WTC11 (cell line): ENCODE data around the gene CCDC80. TPM values are rescaled to one million over a fixed set of nuclear protein-coding genes. Genes with fewer than 3 reads are reported as not detected.

Source experiments
- ATAC-seq: fragments of 200-7000 bp; cut with Tn5 transposase; 2 replicates; pipeline ENCODE4 v1.10.0; 2021; ENCODE audit warnings: mild to moderate bottlenecking, moderate library complexity
- CTCF ChIA-PET: fragments of 300-600 bp; sonication (Branson Sonifier 250); formaldehyde crosslinking; loops from one replicate; lab custom pipeline; 2021; ENCODE audit warnings: antibody characterized with exemption; lab: Charles Lee
- POLR2A ChIA-PET: fragments of 350-600 bp; sonication (Branson Sonifier 250); formaldehyde crosslinking; loops from one replicate; lab custom pipeline; 2021; ENCODE audit warnings: antibody characterized with exemption; lab: Charles Lee
- DNase-seq: peaks from one replicate; pipeline ENCODE4 v3.0.0; 2021; ENCODE audit warnings: low spot score
- H3K27ac Mint-ChIP-seq: 2 replicates; pipeline ENCODE4 v1.8.0; 2021; ENCODE audit warnings: mixed read lengths
- H3K27me3 Mint-ChIP-seq: 2 replicates; pipeline ENCODE4 v1.8.0; 2021; ENCODE audit warnings: low read depth, mild to moderate bottlenecking, moderate library complexity, mixed read lengths
- H3K36me3 Mint-ChIP-seq: 2 replicates; pipeline ENCODE4 v1.8.0; 2021; ENCODE audit warnings: mixed read lengths
- H3K4me1 Mint-ChIP-seq: 2 replicates; pipeline ENCODE4 v1.8.0; 2022; ENCODE audit warnings: mixed read lengths
- H3K4me3 Mint-ChIP-seq: 2 replicates; pipeline ENCODE4 v1.8.0; 2021; ENCODE audit warnings: mild to moderate bottlenecking, moderate library complexity, mixed read lengths
- H3K9me3 Mint-ChIP-seq: 2 replicates; pipeline ENCODE4 v1.8.0; 2021; ENCODE audit warnings: mixed read lengths
- AFF4 ChIP-seq: sonication (generic); formaldehyde crosslinking; IDR thresholded peaks from 2 replicates; pipeline ENCODE4 v1.8.1; 2023; ENCODE audit warnings: mild to moderate bottlenecking, missing genetic modification reagents, borderline replicate concordance
- AR ChIP-seq: fragments of 250-450 bp; sonication (Bioruptor Pico); IDR thresholded peaks from 2 replicates; pipeline ENCODE4 v1.9.0; 2021; ENCODE audit warnings: mild to moderate bottlenecking
- CTCF ChIP-seq: fragments of 200-600 bp; IDR thresholded peaks from 2 replicates; pipeline ENCODE4 v1.8.0; 2022; ENCODE audit warnings: antibody characterized with exemption
- JAZF1 ChIP-seq: fragments of 250-450 bp; sonication (Bioruptor Pico); IDR thresholded peaks from 2 replicates; pipeline ENCODE4 v1.9.0; 2021; ENCODE audit warnings: moderate library complexity, mild to moderate bottlenecking, inconsistent platforms
- NFYB ChIP-seq: sonication (generic); formaldehyde crosslinking; conservative IDR thresholded peaks from 2 replicates; pipeline ENCODE4 v1.8.0; 2022; ENCODE audit warnings: low read depth, missing genetic modification reagents
- NR2C2 ChIP-seq: sonication (generic); formaldehyde crosslinking; IDR thresholded peaks from 2 replicates; pipeline ENCODE4 v1.8.0; 2022; ENCODE audit warnings: mild to moderate bottlenecking, missing genetic modification reagents
- PREB ChIP-seq: sonication (generic); formaldehyde crosslinking; IDR thresholded peaks from 2 replicates; pipeline ENCODE4 v1.8.1; 2022; ENCODE audit warnings: mild to moderate bottlenecking, missing genetic modification reagents, moderate library complexity, borderline replicate concordance
- SMAD4 ChIP-seq: sonication (generic); formaldehyde crosslinking; IDR thresholded peaks from 2 replicates; pipeline ENCODE4 v1.8.0; 2022; ENCODE audit warnings: mild to moderate bottlenecking, missing genetic modification reagents
- TP53 ChIP-seq: sonication (generic); formaldehyde crosslinking; IDR thresholded peaks from 2 replicates; pipeline ENCODE4 v1.8.1; 2023; ENCODE audit warnings: mild to moderate bottlenecking, missing genetic modification reagents
- ZBTB21 ChIP-seq: sonication (generic); formaldehyde crosslinking; IDR thresholded peaks from 2 replicates; pipeline ENCODE4 v1.8.1; 2023; ENCODE audit warnings: mild to moderate bottlenecking, missing genetic modification reagents, borderline replicate concordance
- ZNF263 ChIP-seq: sonication (generic); formaldehyde crosslinking; IDR thresholded peaks from 2 replicates; pipeline ENCODE4 v1.8.1; 2022; ENCODE audit warnings: low read depth, mild to moderate bottlenecking, moderate library complexity, missing genetic modification reagents
- ZNF671 ChIP-seq: fragments of 250-450 bp; sonication (Bioruptor Pico); IDR thresholded peaks from 2 replicates; pipeline ENCODE4 v1.8.0; 2021; ENCODE audit warnings: mild to moderate bottlenecking
- total RNA-seq: library from RNA; stranded (reverse); gene quantifications from 3 replicates; pipeline ENCODE4 v1.2.3, GENCODE V29; 2021
- TF ChIP-seq, protein P1 (sequence below): sonication (generic); formaldehyde crosslinking; IDR thresholded peaks from 2 replicates; pipeline ENCODE4 v1.8.1; 2023; ENCODE audit warnings: mild to moderate bottlenecking, missing genetic modification reagents
- TF ChIP-seq, protein P2 (sequence below): sonication (generic); formaldehyde crosslinking; IDR thresholded peaks from 2 replicates; pipeline ENCODE4 v1.8.1; 2022; ENCODE audit warnings: missing genetic modification reagents, borderline replicate concordance
- TF ChIP-seq, protein P3 (sequence below): sonication (generic); formaldehyde crosslinking; IDR thresholded peaks from 2 replicates; pipeline ENCODE4 v1.8.0; 2022; ENCODE audit warnings: mild to moderate bottlenecking, missing genetic modification reagents
- TF ChIP-seq, protein P4 (sequence below): sonication (generic); formaldehyde crosslinking; IDR thresholded peaks from 2 replicates; pipeline ENCODE4 v1.8.0; 2022; ENCODE audit warnings: mild to moderate bottlenecking, missing genetic modification reagents
- TF ChIP-seq, protein P5 (sequence below): sonication (generic); formaldehyde crosslinking; conservative IDR thresholded peaks from 2 replicates; pipeline ENCODE4 v1.8.1; 2023; ENCODE audit warnings: mild to moderate bottlenecking, low read depth, missing genetic modification reagents, moderate library complexity

The CCDC80 gene
- total RNA-seq, 1 experiment from 2014 or later = 10.9 TPM

- TF ChIP-seq ZBTB21 (CRISPR knock-in tag) (no peak), TP53 (CRISPR knock-in tag) (no peak)
Observed at GRCh38 chr3:112593258-112593657, 47.7 kb downstream of the CCDC80 start (continued).

GRCh38 chr3:112587336-112587735 lies 53.6 kb downstream of the CCDC80 start:
- Mint-ChIP-seq H3K9me3 (no peaks in the 10 kb centered on the region), H3K36me3 (peaks cover 22% of the 10 kb centered on the region), H3K4me1 (peaks cover 9% of the 10 kb centered on the region), H3K27ac (no peak overlapping the region), H3K4me3 (no peak overlapping the region), H3K27me3 (no peaks in the 10 kb centered on the region)
- ATAC-seq = no peak
- no peak for DNase-seq
- POLR2A ChIA-PET = no interaction called here
- TF ChIP-seq PREB (CRISPR knock-in tag) = no peak
- no peak for TF ChIP-seq NFYB (CRISPR knock-in tag)
- TF ChIP-seq JAZF1 = no peak
- TF ChIP-seq, protein P1, sequence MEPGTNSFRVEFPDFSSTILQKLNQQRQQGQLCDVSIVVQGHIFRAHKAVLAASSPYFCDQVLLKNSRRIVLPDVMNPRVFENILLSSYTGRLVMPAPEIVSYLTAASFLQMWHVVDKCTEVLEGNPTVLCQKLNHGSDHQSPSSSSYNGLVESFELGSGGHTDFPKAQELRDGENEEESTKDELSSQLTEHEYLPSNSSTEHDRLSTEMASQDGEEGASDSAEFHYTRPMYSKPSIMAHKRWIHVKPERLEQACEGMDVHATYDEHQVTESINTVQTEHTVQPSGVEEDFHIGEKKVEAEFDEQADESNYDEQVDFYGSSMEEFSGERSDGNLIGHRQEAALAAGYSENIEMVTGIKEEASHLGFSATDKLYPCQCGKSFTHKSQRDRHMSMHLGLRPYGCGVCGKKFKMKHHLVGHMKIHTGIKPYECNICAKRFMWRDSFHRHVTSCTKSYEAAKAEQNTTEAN = no peak
- TF ChIP-seq TP53 (CRISPR knock-in tag) = no peak
- no peak for TF ChIP-seq ZNF671
- TF ChIP-seq, protein P2, sequence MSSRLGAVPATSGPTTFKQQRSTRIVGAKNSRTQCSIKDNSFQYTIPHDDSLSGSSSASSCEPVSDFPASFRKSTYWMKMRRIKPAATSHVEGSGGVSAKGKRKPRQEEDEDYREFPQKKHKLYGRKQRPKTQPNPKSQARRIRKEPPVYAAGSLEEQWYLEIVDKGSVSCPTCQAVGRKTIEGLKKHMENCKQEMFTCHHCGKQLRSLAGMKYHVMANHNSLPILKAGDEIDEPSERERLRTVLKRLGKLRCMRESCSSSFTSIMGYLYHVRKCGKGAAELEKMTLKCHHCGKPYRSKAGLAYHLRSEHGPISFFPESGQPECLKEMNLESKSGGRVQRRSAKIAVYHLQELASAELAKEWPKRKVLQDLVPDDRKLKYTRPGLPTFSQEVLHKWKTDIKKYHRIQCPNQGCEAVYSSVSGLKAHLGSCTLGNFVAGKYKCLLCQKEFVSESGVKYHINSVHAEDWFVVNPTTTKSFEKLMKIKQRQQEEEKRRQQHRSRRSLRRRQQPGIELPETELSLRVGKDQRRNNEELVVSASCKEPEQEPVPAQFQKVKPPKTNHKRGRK (CRISPR knock-in tag) = no peak
- TF ChIP-seq NR2C2 (CRISPR knock-in tag) = no peak
- TF ChIP-seq SMAD4 (CRISPR knock-in tag) = no peak
- TF ChIP-seq, protein P3, sequence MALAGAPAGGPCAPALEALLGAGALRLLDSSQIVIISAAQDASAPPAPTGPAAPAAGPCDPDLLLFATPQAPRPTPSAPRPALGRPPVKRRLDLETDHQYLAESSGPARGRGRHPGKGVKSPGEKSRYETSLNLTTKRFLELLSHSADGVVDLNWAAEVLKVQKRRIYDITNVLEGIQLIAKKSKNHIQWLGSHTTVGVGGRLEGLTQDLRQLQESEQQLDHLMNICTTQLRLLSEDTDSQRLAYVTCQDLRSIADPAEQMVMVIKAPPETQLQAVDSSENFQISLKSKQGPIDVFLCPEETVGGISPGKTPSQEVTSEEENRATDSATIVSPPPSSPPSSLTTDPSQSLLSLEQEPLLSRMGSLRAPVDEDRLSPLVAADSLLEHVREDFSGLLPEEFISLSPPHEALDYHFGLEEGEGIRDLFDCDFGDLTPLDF (CRISPR knock-in tag) = no peak
- no peak for TF ChIP-seq AR (CRISPR knock-in tag)
- TF ChIP-seq, protein P4, sequence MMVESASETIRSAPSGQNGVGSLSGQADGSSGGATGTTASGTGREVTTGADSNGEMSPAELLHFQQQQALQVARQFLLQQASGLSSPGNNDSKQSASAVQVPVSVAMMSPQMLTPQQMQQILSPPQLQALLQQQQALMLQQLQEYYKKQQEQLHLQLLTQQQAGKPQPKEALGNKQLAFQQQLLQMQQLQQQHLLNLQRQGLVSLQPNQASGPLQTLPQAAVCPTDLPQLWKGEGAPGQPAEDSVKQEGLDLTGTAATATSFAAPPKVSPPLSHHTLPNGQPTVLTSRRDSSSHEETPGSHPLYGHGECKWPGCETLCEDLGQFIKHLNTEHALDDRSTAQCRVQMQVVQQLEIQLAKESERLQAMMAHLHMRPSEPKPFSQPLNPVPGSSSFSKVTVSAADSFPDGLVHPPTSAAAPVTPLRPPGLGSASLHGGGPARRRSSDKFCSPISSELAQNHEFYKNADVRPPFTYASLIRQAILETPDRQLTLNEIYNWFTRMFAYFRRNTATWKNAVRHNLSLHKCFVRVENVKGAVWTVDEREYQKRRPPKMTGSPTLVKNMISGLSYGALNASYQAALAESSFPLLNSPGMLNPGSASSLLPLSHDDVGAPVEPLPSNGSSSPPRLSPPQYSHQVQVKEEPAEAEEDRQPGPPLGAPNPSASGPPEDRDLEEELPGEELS (CRISPR knock-in tag) = no peak
- TF ChIP-seq CTCF = no peak
- no peak for TF ChIP-seq AFF4
- TF ChIP-seq ZNF263 (CRISPR knock-in tag) = no peak
- TF ChIP-seq, protein P5, sequence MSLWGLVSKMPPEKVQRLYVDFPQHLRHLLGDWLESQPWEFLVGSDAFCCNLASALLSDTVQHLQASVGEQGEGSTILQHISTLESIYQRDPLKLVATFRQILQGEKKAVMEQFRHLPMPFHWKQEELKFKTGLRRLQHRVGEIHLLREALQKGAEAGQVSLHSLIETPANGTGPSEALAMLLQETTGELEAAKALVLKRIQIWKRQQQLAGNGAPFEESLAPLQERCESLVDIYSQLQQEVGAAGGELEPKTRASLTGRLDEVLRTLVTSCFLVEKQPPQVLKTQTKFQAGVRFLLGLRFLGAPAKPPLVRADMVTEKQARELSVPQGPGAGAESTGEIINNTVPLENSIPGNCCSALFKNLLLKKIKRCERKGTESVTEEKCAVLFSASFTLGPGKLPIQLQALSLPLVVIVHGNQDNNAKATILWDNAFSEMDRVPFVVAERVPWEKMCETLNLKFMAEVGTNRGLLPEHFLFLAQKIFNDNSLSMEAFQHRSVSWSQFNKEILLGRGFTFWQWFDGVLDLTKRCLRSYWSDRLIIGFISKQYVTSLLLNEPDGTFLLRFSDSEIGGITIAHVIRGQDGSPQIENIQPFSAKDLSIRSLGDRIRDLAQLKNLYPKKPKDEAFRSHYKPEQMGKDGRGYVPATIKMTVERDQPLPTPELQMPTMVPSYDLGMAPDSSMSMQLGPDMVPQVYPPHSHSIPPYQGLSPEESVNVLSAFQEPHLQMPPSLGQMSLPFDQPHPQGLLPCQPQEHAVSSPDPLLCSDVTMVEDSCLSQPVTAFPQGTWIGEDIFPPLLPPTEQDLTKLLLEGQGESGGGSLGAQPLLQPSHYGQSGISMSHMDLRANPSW (CRISPR knock-in tag) = no peak
- CTCF ChIA-PET = no interaction called here
